DMS 273 treated with DMSO at 0.1 percent for 48 hours (cell line): ENCODE results near the gene RNF39.
"Not testable (repeated sequence)": the region's sequence is repeated elsewhere in the genome, so short reads cannot be mapped to it uniquely, and the experiment has no call there.

ENCODE experiments used
- DNase-seq: peaks from one replicate; lab custom pipeline; 2025; lab: John Stamatoyannopoulos, UW

Gene RNF39

DNA sequence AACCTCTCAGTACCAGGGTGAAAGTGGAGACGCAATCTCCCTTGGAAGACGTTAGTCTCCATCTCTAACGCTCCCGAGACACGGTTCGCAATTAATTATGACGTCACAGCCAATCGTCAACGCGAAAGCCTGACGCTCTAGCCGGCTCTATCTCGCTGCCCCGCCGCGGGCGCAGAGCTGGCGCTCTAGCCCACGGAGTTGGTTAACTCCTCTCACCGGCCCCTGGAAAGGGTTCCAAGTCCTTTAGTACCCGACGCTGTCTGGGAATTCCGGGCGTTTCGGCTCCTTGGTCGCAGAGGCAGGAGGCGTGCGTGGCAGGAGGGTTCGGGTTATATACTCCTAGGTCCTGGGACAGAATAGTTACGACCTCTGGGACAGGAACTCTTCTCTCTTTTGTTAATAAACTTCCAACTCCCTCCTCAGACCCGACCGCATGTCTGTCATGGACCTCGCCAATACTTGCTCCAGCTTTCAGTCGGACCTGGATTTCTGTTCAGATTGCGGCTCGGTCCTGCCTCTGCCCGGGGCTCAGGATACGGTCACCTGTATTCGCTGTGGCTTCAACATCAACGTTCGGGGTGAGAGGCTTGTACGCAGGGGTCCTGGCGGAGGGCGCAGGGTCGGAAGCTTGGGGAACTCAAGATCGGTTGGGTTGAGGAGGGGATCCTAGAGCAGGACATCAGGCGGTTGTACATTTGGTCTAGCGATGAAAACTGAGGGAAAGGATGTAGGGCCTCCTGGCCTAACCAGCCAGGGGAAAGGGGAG is 14.3 kb downstream of the RNF39 start, which contains the start of gene POLR1H:
TSS of gene POLR1H (plus strand) at position 174 of the 766 bp plus-strand sequence. CDS start at position 434, 260 bp downstream.
- DNase-seq, result peak; percentile 95

DNA sequence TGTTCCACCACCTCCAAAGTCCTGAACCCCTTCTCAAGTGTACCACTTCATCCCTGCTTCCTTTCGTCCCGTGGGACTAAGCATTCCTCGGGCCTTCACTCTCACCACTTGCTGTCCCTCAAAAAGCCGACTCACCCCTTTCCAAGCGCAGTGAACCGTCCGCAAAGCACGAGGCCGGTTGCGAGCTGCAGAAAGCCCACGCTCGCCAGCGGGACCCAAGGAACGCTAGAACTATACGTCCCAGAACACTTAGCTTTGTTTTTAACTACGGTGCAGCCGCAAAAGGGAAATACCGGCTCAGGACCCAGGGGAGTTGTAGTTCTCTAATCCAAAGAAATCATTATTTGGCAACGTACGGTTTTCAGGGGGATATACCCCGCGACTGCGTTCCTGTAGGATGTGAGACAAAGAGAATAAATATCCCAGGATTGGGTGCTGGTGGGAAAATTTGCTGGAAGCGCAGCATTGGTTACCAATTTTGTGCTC is 14.9 kb downstream of the RNF39 start:
- no peak for DNase-seq

DNA sequence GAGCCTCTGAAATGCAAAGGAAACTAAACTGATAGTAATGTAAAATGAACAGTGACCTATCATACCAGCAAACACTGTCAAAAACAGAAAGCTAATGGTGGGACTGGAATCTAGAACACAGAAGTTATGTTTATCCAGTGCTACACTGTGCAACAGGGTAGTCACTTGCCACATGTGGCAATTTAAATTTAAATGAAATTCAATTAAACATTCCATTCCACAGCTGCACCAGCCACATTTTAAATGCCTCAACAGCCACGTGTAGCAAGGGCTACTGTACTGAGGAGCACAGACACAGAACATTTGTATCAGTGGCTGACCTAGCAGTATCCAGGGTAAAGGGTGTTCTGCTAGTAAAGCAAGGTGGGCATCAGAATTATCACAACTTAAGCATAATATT is 20.1 kb downstream of the RNF39 start:
- DNase-seq, result no peak

DNA sequence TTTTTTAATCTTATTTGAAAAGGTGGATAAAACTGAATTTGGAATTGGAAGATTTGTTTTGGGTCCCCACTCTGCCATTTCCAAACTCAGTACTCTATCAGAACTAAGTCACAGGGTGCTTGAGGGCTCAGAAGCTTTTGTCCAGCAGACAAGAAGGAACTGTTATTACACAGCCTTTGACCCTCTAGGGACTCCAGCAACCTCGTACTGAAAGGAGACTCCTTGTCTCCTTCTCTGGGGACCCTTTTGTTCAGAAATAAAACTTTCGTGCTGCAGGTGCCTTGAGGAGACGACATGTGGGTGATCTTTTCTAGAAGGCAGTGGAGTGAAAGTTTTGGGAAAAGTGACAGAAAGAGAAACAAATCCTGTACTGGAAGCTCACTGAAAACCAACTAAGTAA is 21.9 kb downstream of the RNF39 start:
- DNase-seq, result no peak

DNA sequence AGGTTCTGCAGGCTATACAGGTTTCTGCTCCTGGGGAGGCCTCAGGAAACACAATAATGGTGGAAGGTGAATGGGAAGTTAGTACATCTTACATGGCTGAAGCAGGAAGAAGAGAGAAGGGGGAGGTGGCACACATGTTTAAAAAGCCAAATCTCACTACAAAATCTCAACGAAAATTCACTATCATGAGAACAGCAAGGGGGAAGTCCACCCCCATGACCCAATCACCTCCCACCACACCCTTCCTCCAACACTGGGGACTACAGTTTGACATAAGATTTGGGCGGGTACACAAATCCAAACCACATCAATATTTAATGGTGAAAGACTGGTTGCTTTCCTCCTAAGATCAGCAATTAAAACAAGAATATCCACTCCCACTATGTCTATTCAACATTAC is 28.3 kb downstream of the RNF39 start:
- DNase-seq, result no peak

DNA sequence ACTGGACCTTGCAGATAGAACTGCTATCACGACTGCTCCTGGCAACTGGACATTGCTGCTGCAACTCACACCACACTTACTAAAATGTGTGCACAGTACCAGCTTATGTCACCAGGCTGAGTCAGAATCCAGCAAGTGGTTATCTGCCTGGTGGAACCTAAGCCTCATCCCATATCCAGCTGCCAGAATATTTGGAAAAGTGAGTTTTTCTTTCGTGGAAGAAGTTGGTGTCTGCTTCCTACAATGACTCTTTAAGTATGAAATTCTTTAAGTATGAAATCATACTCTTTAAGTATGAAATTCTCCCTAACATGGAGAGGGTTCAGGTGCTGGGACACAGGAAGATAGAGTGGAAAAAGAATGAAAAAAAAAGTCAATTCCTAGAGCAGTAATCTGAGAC is 30.9 kb downstream of the RNF39 start:
- no peak for DNase-seq

DNA sequence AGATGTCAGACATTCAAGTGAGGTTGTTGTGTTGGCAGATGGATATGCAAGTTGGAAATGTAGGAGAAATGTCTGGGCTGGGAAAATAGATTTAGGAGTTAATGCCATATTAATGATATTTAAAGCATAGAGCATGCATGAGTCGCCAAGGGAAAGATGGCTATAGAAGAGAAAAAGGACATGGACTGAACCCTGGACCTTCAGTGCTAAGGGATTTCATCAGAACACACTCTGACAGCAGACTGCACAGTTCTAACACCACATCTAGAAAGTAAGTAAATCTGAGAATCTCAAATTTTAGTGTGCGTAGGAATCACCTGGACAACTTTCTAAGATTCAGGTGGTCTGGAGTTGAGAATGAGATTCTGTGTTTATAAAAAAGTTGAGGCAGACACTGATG is 31.8 kb downstream of the RNF39 start:
- no peak for DNase-seq

DNA sequence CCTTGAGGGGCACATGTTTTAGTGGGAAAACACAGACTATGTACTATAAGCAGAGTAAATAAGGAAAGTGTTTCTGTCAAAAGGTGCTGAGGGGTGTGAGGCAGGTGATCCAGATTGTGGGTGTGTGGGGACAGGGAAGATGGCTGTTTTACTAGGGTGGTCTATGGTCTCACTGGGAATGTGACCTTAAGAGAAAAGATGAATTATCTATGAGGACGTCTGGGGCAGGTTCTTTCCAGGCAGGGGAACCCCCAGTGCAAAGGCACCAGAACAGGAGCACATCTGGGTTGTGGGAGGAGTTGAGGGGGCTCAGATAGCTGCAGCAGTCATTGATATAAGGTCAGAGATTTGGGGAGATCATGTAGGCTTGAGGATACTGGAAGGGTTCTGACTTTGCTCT is 32.7 kb downstream of the RNF39 start:
- no peak for DNase-seq

DNA sequence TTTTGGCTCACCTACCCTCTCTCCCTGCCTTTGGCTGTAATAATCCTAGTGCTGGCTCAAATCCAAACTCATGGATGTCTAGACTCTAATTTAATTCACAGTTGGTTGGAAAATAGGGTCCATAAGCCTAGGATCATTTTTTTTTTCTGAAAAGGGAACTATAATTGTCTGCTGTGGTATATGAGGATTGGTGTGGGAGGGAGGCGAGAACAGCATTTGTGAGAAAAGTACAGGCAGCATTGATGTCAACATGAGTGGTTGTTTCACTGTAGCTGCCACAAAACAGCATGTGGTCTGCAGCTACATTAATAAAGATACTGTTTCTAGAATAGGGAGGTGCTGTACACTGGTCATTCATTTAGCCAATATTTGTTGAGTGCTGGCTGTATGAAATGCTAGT is 33.1 kb downstream of the RNF39 start:
- no peak for DNase-seq

DNA sequence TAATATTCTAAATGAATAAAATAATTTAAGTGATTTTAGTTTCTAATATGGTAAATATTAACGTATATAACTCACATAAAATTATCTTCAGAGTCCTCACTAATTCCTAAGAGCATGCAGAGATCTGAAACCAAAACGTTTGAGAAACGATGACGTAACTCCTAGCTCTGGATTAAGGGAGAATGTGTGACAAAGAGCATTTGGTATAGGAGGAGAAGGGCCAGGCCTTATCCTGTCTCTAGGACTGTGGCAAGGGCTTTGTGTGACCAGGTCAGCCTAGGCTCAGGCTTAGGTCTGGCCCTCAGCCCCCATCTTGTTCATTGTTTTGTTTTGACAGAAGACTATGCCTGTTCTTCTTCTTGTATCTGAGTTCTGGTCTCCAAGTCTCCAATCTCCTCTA is 33.7 kb downstream of the RNF39 start:
- no peak for DNase-seq

DNA sequence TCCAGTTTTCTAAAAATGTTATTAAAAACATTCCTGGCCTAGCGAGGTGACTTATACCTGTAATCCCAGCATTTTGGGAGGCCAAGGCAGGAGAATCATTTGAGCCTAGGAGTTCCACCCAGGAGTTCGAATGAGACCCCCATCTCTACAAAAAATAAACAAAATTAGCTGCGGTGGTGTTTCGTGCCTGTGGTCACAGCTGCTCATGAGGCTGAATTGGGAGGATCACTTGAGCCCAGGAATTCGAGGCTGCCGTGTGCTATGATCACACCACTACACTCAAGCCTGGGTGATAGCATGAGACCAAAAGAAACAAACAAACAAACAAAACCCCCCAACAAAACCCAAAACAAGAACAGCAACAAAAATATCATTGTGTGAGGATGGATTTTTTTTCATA is 34.3 kb downstream of the RNF39 start:
- no peak for DNase-seq

DNA sequence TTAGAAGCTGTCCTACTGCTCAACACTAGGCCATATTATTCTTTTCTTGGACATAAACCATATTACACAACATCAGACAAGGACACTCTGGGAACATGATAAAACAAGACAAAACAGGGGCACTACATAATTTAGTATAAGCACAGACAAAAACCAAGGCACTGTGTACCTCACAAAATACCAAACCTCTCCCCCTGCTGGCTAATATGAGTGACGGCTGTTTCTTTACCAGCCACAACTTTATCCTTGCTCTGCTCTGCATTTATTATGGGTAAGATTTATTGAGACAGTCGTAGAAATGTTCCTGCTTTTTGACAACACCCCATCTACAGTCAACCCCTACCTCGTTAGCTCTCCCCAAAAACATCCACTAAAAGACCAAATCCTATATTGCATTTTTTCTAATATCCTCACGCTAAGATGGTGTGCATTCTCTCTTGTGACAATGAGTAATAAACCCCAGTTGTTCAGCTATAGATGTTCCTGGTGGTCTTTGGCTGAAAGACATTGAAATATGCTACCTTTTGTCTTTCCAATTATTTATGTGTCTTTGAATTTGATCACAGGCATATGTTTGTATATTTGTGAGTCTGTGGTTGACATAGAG is 38.3 kb downstream of the RNF39 start:
- DNase-seq, result no peak

DNA sequence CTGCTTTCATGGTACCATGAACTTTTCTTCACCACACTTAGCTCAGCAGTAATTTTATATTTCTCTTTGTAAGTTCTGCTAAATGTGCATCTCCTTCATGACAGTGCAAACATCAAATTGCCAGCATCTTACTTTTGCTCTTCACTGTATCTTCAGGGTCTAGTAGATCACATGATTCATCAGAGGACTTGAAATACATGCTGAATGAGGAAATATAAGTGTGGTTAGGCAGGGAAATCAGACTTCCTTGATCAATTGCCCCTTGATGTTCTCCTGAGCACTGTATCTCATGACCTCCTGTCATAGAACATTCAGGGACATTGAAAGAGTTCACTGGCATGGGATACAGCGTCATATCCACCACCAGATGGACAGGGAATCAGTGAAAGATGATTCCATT is 39.8 kb downstream of the RNF39 start:
- DNase-seq, result no peak

DNA sequence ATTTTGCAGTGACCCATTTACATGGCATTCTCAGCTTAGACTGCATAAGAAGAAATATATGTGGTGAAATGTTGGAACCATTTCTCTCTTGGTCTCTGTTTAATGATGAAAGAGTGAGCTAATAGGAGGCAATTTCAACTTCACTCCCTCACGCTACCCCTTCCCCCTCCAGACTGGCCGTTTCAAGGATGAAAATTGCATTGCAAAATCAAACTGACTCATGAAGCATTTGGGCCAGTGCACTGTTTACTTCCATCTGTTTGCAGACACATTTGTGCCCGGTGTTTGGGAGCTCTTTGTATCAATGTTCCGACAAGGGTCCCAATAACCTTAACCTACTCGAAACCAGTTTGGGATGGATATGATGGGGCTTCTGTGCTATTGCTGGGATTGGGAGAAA is 42.1 kb downstream of the RNF39 start:
- DNase-seq, result not testable (repeated sequence)

DNA sequence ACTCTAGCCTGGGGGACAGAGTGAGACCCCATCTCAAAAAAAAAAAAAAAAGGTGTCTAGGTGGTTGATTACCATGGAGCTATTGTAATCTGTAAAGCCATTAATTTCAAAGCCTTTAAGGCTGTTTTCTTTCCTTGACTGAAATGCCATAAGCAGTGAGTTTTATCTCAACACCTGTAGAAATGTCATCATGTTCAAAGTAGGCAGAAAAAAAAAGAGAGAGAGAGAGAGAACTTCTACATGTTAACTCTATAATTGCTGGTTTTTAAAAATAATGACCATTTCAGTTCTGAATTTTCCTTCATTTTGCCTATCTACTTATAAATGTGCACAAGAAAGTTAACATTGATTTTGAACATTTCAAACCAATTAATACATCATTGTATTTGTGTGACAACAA is 44.2 kb downstream of the RNF39 start:
- no peak for DNase-seq

DNA sequence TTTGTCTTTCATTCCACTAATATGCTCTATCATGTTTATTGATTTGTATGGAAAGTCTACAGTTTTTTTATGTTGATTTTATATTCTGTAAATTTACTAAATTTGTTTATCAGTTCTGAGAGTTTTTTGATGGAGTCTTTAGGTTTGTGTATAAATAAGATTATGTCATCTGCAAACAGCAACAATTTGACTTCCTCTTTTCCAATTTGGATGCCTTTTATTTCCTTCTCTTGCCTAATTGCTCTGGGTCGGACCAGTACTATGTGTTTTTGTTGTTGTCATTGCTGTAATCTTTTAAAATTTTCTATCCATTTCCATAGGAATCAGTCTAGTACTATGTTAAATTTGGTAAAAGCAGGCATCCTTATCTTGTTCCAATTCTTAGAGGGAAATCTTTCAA is 46.0 kb downstream of the RNF39 start:
- no peak for DNase-seq

DNA sequence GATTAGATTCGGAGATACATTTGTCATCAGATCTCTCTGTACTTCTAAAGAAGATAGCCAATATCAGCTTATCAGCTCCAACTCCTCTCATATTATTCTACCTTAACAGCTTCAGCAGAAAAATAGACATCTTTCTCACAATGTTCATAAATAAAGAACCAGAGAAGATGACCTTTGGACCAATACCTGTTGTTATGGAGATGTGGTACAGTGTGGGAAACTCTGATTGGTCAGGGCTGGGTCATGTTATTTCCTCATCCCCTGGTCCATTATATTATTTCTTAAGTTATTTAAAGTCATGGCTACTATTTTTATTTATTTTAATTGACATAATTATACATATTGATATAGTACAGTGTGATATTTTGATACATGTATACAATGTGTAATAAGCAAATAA is 50.4 kb downstream of the RNF39 start:
- DNase-seq, result no peak

DNA sequence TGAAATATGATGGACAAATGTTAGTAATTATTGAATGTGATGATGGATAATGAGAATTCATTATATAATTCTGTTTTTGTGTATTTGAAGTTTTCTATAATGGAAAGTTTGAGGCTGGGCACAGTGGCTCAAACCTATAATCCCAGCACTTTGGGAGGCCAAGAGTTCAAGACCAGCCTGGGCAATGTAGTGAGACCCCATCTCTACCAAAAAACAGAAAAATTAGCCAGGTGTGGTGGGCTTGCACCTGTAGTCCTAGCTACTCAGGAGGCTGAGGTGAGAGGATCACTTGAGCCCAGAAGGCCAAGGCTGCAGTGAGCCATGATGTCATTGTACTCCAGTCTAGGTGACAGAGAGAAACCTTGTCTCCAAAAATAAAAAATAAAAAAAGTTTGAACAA is 52.9 kb downstream of the RNF39 start:
- DNase-seq, result not testable (repeated sequence)

DNA sequence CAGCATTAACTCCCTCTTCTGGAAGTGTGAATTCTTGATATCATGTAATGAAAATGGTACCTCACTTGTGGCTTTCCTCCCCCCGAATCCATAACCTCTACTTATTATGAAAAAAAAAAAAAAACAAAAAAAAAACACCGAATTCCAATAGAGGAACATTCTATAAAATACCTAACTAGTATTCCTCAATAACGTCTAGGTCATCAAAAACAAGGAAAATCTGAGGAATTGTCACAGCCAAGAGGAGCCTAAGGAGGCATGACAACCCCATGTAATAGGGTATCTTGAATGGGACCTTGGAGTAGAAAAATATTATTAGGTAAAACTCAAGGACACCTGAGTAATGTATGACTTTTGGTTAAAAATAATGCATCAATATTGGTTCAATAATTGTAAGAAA is 53.4 kb downstream of the RNF39 start:
- no peak for DNase-seq

DNA sequence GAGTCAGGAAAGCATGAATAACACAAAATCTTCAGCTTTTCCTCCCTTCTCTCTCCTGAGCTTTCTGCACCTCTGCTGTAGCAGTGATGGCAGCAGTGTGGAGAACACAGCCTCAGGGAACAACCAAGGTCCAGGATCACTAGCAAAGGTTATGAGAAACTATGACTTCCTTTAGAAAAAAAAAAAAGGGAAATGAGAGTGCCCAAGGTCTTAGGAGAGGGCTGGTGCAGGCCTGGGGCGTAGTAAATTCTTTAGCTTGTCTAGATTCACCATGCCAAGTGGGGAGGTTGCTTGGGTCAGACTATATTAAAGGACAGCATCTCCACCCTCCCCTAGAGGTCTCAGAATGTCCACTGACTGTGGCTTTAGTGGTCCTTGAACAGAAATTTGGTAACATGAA is 54.9 kb downstream of the RNF39 start:
- DNase-seq, result no peak
